WI38 (cell line): ENCODE data around the gene IGSF9.

Experiments
- H3K4me3 ChIP-seq: 2 replicates; pipeline ENCODE4 v1.5.1; 2011; ENCODE audit warnings: low read depth, mild to moderate bottlenecking, control low read depth, low read length
- TF ChIP-seq, protein P1 (sequence below): IDR thresholded peaks from 2 replicates; pipeline ENCODE4 v1.5.1; 2012; ENCODE audit warnings: low read depth, mild to moderate bottlenecking, control low read depth, low read length

IGSF9 gene

DNA sequence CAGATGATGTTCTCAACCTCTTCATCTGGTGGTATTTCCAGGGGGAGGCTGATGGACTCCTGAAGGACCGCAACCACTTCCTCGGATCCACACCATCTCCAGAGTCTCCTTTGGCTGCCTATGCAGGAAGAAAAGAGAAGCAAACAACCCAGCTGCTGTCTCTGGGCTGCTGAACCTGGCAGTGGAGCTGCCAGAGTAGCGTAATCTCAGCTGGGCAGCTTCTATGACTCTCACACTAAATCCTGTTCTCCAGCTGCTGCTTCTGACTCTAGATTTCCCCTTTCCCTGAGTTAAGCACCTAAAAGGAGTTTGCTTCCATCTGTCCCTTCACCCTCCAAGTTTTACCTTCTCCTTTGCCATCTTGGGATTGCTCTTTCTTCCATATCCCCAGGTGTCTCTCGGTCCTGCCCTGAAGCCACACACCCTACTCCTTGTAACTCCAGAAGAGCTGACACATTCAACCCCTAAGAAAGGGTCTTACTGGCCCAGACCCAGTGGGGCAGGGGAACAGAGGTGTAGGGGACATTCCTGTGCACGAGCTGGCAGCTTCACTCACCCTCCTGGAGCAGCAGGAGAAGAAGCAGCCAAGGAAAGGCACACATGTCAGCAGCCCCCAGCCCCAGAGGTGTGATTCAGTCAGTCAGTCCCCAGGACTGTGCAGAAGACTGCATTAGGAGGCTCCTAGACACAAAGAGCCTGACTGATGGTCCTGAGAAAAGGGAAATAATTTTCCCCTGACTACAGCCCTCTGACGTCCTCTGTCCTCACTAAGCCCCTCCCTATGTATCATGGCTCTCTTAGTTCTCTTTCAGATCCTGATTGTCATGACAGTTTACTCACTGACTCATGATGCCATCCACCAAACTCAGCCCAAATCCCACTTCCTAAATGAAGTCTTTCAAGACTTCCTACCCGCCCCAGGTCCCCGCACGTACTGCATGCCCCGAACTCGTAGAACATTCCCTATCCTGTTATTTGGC, 8.4 kb upstream of the IGSF9 start, which contains the start of gene SLAMF9:
Gene SLAMF9 (minus strand): TSS at position 702 of the 980 bp plus-strand sequence. CDS start 100 bp downstream, at position 602.
- H3K4me3 ChIP-seq = no peak within 1 kb of the TSS
- TF ChIP-seq, protein P1, sequence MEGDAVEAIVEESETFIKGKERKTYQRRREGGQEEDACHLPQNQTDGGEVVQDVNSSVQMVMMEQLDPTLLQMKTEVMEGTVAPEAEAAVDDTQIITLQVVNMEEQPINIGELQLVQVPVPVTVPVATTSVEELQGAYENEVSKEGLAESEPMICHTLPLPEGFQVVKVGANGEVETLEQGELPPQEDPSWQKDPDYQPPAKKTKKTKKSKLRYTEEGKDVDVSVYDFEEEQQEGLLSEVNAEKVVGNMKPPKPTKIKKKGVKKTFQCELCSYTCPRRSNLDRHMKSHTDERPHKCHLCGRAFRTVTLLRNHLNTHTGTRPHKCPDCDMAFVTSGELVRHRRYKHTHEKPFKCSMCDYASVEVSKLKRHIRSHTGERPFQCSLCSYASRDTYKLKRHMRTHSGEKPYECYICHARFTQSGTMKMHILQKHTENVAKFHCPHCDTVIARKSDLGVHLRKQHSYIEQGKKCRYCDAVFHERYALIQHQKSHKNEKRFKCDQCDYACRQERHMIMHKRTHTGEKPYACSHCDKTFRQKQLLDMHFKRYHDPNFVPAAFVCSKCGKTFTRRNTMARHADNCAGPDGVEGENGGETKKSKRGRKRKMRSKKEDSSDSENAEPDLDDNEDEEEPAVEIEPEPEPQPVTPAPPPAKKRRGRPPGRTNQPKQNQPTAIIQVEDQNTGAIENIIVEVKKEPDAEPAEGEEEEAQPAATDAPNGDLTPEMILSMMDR = no peak

GRCh38 chr1:159952932-159953331, 7.5 kb upstream of the IGSF9 start:
- no peak overlapping the region for H3K4me3 ChIP-seq
- TF ChIP-seq, protein P1 = no peak

GRCh38 chr1:159951551-159951950, 6.1 kb upstream of the IGSF9 start:
- TF ChIP-seq, protein P1 = no peak
- H3K4me3 ChIP-seq = no peak overlapping the region

GRCh38 chr1:159951016-159951415, 5.6 kb upstream of the IGSF9 start:
- TF ChIP-seq, protein P1 = no peak
- no peak overlapping the region for H3K4me3 ChIP-seq

GRCh38 chr1:159949981-159950381, 4.6 kb upstream of the IGSF9 start:
- TF ChIP-seq, protein P1 = no peak
- H3K4me3 ChIP-seq = no peak overlapping the region

DNA sequence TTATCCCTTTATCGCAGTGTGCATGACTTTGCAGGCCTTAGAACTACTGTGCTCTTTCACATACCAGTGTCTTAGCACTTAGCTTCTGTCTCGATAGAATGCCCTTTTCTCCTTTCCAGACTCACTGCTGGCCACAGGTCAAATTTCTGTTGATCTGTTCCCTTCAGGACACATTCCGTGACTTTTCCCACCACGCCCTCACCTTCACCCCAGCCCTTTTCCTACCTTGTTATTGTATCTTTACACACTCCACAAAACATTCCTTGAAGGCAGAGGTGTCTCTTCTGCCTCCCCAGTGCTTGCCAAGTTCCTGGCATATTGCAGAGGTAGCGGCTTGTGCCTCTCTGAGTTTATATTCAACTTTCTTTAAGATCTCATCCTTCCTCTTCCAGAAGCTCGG, 3.7 kb upstream of the IGSF9 start:
- TF ChIP-seq, protein P1 = no peak
- H3K4me3 ChIP-seq = no peak overlapping the region

GRCh38 chr1:159947942-159948341, 2.5 kb upstream of the IGSF9 start:
- TF ChIP-seq, protein P1 = no peak

More at GRCh38 chr1:159947942-159948341, 2.5 kb upstream of the IGSF9 start:
- H3K4me3 ChIP-seq = no peak overlapping the region
